LNCAP (cell line): Measurements from ENCODE around the gene SPNS2.

Experiments used
- TF ChIP-seq, protein P1 (sequence below): fragments of 450-650 bp; IDR thresholded peaks from 2 replicates; pipeline ENCODE4 v1.5.1; 2017; ENCODE audit warnings: mild to moderate bottlenecking

Gene SPNS2

DNA sequence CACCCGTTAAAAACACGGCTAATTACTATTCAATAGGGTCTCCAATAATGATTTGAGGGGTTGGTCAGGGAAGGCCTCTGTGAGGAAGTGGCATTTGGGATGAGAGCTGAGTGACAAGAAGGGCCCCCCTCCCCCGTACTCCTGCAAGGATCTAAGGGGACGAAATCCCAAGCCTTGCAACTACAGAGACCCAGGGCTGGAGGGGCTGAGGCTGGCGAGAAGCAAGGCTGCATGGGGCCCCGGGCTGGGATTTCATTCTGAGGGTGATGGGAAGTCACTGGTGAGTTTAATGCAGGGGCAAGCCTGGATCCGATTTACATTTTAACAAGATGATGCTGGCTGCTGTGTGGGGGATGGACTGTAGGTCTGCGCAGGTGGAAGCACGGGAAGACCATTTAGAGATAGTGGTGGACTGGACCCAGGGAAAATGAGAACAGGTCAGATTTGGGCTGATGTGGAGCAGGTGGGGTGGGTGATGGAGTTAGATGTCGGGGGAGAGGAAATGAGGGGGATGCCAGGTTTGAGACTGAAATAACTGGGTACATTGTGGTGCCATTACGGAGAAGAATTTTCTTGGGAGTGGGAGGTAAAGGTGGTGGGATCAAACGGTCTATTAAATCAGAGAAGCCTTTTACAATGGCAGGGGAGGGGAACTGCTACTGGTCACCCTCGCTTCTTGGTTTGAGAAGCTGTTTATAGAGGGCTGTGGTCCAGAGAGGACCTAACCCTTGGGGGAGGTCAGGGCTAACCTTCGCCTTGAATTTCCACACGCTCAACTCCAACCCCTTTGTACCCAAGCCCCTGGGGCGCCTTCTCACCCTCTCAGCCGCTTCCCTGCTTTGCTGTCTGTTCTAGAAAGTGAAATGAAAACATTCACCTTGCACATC is 57.4 kb downstream of the SPNS2 start:
- TF ChIP-seq, protein P1, sequence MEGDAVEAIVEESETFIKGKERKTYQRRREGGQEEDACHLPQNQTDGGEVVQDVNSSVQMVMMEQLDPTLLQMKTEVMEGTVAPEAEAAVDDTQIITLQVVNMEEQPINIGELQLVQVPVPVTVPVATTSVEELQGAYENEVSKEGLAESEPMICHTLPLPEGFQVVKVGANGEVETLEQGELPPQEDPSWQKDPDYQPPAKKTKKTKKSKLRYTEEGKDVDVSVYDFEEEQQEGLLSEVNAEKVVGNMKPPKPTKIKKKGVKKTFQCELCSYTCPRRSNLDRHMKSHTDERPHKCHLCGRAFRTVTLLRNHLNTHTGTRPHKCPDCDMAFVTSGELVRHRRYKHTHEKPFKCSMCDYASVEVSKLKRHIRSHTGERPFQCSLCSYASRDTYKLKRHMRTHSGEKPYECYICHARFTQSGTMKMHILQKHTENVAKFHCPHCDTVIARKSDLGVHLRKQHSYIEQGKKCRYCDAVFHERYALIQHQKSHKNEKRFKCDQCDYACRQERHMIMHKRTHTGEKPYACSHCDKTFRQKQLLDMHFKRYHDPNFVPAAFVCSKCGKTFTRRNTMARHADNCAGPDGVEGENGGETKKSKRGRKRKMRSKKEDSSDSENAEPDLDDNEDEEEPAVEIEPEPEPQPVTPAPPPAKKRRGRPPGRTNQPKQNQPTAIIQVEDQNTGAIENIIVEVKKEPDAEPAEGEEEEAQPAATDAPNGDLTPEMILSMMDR, result no peak

DNA sequence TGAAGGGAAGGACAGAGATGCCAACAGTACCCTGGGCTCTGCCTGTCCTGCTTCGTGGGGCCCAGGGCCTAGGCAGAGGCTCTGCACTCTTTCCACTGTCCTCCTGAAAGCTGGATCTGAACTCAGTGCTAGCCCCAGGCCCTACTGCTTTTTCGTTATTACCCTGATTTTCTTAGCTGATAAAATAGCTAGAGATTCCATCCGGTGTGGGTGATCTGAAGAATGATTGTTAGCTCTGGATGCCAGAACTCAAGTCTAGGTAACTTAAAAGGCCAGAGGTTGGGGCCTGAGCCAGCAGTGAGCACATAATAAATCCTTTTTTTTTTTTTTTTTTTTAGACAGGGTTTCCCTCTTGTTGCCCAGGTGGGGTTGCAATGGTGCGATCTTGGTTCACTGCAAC is 58.3 kb downstream of the SPNS2 start:
- TF ChIP-seq, protein P1, result no peak

DNA sequence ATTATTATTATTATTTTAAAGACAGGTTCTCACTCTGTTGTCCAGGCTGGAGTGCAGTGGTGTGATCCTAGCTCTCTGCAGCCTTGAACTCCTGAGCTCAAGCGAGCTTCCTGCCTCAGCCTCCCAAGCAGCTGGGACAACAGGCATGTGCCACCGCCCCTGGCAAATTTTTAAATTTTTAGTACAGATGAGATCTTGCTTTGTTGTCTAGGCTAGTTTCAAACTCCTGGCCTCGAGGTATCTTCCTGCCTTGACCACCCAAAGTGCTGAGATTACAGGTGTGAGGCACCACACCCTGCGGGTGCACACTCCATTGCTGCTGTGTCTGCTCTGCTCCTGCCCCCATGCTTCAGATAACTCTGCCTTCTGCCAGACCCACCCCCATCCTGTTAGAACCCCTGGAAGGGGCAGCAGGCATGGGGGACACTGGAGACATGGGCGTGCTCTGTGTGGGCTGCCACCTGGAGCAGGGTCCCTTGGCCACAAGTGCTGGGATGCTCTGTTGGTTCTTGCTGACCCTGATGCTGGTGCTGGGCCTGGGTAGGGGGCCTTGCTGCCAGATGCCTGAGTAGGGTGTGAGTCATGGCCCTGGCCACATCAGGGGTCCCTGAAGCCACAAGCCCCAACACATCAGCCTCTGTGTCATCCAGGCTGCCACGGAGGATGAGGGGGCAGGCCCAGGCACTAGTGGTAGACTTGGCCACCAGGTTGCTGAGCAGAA is 59.1 kb downstream of the SPNS2 start:
- TF ChIP-seq, protein P1, result no peak

DNA sequence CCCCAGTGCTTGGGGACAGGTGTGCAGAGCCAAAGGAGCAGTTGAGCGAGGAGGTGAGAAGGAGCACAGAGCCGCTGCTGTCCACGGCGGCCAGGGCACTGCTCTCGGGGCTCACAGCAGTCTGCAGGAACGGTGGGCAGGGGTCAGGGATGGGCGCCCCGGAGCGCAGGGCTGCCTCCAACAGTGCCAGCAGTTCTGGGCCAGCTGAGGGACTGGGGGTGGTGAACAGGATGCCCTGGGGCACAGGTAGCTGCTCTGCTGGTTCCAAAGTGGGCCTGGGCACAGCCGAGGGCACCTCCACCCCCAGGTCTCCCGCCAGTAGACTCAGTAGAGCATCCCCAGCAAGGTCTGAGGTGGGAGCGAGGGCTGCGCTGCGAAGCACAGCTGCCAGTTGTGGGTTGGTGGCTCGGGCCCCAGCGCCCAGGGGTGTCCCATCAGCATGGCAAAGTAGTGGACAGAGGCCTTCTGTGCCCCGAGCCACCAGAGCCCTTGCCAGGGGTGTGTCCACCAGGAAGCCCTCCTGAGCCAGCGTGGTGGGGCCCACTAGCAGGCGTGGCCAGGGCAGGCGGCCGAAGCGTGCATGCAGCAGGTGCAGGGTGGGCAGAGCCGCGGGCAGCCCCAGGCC is 59.8 kb downstream of the SPNS2 start:
- TF ChIP-seq, protein P1, result no peak

DNA sequence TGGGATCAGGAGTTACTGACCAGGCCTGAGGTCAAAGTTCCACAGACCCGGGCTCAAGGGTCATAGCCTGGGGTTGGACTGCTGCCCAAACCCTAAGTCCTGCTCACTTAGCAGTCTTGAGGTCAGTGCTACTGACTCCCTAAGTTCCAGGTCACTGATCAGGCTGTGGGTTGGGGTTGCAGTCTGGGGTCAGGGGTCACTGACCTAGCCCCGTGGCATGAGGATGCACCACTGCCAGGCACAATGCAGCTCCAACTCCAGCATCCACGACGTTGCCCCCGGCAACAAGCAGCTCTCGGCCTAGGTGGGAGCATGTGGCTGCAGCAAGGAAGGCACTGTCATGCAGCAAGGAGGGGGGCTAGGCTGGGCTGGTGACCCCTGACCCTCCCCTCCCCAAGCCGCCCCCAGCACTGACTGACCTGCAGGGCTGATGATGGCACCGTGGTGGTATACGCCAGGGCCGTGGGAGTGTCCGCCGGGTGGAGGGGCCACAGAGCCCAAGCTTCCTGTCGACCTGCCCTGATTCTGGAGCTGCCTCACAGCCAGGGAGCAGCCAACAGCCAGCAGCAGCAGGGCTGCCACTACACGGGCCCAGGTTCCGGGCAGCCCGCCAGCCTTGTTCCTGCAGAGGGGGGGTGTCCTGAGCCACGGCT is 60.6 kb downstream of the SPNS2 start:
- TF ChIP-seq, protein P1, result no peak

DNA sequence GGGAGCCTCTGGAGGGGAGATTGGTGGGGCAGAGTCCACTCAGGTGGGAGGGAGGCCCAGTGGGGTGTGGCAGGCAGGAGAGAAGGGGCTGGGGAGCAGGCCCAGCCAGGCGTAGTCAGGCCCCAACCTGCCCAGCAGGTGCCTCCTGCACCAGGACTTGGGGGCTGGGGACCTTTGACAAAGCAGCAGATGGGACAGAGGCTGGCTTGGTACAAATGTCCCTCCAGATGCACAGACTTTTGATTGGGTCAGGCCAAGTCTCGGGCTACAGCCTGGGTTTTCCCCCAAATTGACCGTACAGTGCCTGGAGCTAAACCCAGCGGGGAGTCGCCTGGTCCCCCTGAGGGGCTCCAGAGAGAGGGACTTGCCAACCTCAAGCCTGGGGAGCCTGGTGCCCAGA is 61.3 kb downstream of the SPNS2 start:
- TF ChIP-seq, protein P1, result no peak

DNA sequence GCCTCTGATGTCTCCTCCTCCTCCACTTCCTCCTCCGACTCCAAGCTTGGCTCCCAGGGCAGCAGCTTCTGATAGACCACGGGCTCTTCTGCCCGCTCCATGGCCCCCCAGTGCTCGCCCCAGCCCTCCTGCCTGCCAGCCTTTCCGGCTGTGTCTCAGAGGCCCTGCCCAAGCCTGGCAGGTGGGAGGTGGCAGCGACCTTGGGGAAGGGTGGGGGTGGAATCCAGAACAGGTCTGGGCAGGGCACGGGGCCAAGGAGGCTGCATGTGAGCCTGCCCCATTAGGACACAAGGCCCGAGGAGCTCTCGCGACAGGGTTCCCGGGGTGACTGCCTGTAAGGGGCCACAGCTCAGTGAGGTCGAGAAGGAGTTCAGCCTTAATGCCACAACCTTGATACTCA is 61.7 kb downstream of the SPNS2 start, which contains the start of gene GGT6:
GGT6 (minus strand) TSS at position 157 of the 400 bp plus-strand sequence; CDS start at position 101, 56 bp downstream.
- TF ChIP-seq, protein P1, result no peak
